ENCODE measurements around the gene SMOC1. TPM values are rescaled to one million over a fixed set of nuclear protein-coding genes. Genes with fewer than 3 reads are reported as not detected.
A peak's percentile ranks its signal among the peaks of the same experiment; 100 is the strongest.

The SMOC1 gene
- total RNA-seq, 1 experiment from 2014 or later = not detected

DNA sequence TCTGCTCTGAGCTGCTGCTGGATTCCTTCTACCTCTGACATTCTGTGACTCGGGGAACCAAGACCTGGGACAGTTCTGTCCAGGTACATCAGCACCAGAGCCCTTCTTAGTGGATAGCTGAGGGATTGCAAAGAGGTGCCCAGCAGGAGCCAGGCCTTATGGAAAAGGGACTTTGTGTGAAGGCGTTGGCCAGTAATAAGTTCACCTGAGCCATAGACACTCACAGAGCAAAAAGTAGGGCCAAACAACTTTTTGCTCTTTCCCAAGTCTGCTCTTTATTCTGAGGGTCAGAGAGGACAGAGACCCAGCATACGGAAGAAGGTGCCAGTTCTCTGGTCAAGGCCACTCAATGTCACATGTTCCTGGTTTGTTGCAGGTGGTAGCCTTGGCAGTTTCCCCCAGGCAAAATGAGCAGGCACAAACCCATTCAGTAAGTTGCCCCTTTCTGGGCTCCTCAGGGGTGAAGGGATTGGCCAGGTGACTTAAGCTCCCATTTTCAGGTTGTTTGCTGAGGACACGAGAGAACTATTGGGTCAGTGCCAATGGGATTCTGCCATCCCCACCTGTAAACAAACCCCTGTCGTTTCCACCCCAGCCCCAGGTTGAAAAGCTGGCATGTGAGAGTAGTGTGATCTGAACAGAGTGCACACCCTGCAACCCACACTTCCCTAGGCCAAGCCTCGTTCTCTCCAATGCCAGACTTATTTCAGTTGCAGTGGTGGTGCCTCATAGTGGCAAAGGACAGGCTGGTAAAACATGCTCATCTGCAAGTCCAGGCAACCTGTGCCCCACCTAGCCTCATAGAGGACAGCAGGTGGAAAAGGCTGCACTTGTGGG, 150.3 kb downstream of the SMOC1 start:
- Histone ChIP-seq H3K4me3 (ENCODE audit: low read length) (no peak overlapping the region), H3F3A (ENCODE audit: low read length, unreplicated experiment) (no peaks in the 10 kb centered on the region), H3K9me3 (ENCODE audit: low read length) (no peaks in the 10 kb centered on the region), H4K20me1 (ENCODE audit: low read length) (no peaks in the 10 kb centered on the region), H3K9me2 (replicated peaks; ENCODE audit: low read length) (no peaks in the 10 kb centered on the region), H3K4me1 (ENCODE audit: insufficient read depth, low read length) (peaks cover 4% of the 10 kb centered on the region; the same call in 1 of the 2 replicates), H2AFZ (ENCODE audit: low read length) (no peak overlapping the region), H3K36me3 (ENCODE audit: low read depth, low read length) (no peaks in the 10 kb centered on the region), H3K9ac (ENCODE audit: low read length) (no peak overlapping the region), H3K4me2 (ENCODE audit: low read length) (no peak overlapping the region), H3K79me2 (ENCODE audit: low read length) (no peaks in the 10 kb centered on the region), H3K27ac (ENCODE audit: low read length) (no peak overlapping the region), H3K27me3 (ENCODE audit: low read length) (peaks cover 53% of the 10 kb centered on the region)
- intact Hi-C loops (cut with micrococcal nuclease) = no loop called here
- DNase-seq = no peak
- CTCF ChIA-PET = interaction anchor here (0.6 to 1.9 kb wide), 4 partner anchors 12 to 211 kb away, joined by 3 to 6 read pairs (median 4); no protein-coding TSS in a partner anchor
- POLR2A ChIA-PET (ENCODE audit: unreplicated experiment) = no interaction called here
- no TSS peak for BruUV-seq (replicated peaks)
- ATAC-seq = peak; percentile 39
- TF ChIP-seq EZH2 (IDR thresholded peaks at IDR 0.05; ENCODE audit: low read length, unreplicated experiment) (no peak), EZH2phosphoT487 (IDR thresholded peaks at IDR 0.05; ENCODE audit: borderline replicate concordance, low read length) (no peak)
- TF ChIP-seq, protein P1, sequence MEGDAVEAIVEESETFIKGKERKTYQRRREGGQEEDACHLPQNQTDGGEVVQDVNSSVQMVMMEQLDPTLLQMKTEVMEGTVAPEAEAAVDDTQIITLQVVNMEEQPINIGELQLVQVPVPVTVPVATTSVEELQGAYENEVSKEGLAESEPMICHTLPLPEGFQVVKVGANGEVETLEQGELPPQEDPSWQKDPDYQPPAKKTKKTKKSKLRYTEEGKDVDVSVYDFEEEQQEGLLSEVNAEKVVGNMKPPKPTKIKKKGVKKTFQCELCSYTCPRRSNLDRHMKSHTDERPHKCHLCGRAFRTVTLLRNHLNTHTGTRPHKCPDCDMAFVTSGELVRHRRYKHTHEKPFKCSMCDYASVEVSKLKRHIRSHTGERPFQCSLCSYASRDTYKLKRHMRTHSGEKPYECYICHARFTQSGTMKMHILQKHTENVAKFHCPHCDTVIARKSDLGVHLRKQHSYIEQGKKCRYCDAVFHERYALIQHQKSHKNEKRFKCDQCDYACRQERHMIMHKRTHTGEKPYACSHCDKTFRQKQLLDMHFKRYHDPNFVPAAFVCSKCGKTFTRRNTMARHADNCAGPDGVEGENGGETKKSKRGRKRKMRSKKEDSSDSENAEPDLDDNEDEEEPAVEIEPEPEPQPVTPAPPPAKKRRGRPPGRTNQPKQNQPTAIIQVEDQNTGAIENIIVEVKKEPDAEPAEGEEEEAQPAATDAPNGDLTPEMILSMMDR (conservative IDR thresholded peaks at IDR 0.05; ENCODE audit: low read depth, low read length) = no peak

- POLR2A ChIA-PET (ENCODE audit: unreplicated experiment) = no interaction called here
- intact Hi-C loops (cut with micrococcal nuclease) = no loop called here
- no peaks in the 10 kb centered on the region for H3K36me3 ChIP-seq (ENCODE audit: low read depth, low read length)
- no peak overlapping the region for H3K4me3 ChIP-seq (ENCODE audit: low read length)
- no peaks in the 10 kb centered on the region for H3F3A ChIP-seq (ENCODE audit: low read length, unreplicated experiment)
- H3K9me2 ChIP-seq (replicated peaks; ENCODE audit: low read length) = no peaks in the 10 kb centered on the region
- no peak overlapping the region for H3K9ac ChIP-seq (ENCODE audit: low read length)
- H3K4me1 ChIP-seq (ENCODE audit: insufficient read depth, low read length) = peaks cover 4% of the 10 kb centered on the region; the same call in 1 of the 2 replicates
- CTCF ChIA-PET = no interaction called here
- H3K4me2 ChIP-seq (ENCODE audit: low read length) = no peak overlapping the region
- TF ChIP-seq, protein P1 (conservative IDR thresholded peaks at IDR 0.05; ENCODE audit: low read depth, low read length) = no peak
- TF ChIP-seq EZH2phosphoT487 (IDR thresholded peaks at IDR 0.05; ENCODE audit: borderline replicate concordance, low read length) = no peak
- no peak for TF ChIP-seq EZH2 (IDR thresholded peaks at IDR 0.05; ENCODE audit: low read length, unreplicated experiment)
- H3K27ac ChIP-seq (ENCODE audit: low read length) = no peak overlapping the region
- H4K20me1 ChIP-seq (ENCODE audit: low read length) = no peaks in the 10 kb centered on the region
- no peak overlapping the region for H2AFZ ChIP-seq (ENCODE audit: low read length)
- no peaks in the 10 kb centered on the region for H3K79me2 ChIP-seq (ENCODE audit: low read length)
- DNase-seq (no peak), ATAC-seq (no peak)
- no TSS peak for BruUV-seq (replicated peaks)
- peaks cover 28% of the 10 kb centered on the region for H3K27me3 ChIP-seq (ENCODE audit: low read length)
- no peaks in the 10 kb centered on the region for H3K9me3 ChIP-seq (ENCODE audit: low read length)
These were observed 152.8 kb downstream of the SMOC1 start for GRCh38 chr14:70032016-70032415.

DNA sequence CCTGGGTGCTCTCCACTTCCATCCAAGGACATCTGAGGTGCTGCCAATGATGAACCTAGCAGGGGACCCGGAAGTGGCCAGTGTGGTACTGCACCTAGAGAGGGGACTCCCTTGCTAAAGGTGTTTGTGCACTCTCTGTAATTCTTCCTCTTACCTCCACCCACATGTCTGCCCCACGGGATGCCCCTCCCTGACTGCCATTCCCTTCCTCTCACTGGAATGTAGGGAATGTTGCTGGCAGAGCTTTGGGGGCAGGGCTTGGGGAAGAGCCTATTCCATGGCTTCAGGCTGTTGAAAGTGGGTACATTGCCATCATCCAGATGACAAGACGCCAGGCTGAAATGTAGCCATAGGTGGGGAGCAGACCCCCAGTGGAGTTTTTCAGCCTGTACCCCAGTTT, 153.2 kb downstream of the SMOC1 start:
- Histone ChIP-seq H3K9me3 (ENCODE audit: low read length) (no peaks in the 10 kb centered on the region), H4K20me1 (ENCODE audit: low read length) (no peaks in the 10 kb centered on the region), H3K9ac (ENCODE audit: low read length) (no peak overlapping the region), H3K27me3 (ENCODE audit: low read length) (peaks cover 25% of the 10 kb centered on the region), H3K36me3 (ENCODE audit: low read depth, low read length) (no peaks in the 10 kb centered on the region), H3F3A (ENCODE audit: low read length, unreplicated experiment) (no peaks in the 10 kb centered on the region), H3K4me1 (ENCODE audit: insufficient read depth, low read length) (peaks cover 4% of the 10 kb centered on the region; the same call in 1 of the 2 replicates), H3K4me3 (ENCODE audit: low read length) (no peak overlapping the region), H3K27ac (ENCODE audit: low read length) (no peak overlapping the region), H3K79me2 (ENCODE audit: low read length) (no peaks in the 10 kb centered on the region), H3K9me2 (replicated peaks; ENCODE audit: low read length) (no peaks in the 10 kb centered on the region), H3K4me2 (ENCODE audit: low read length) (no peak overlapping the region), H2AFZ (ENCODE audit: low read length) (no peak overlapping the region)
- intact Hi-C loops (cut with micrococcal nuclease) = no loop called here
- CTCF ChIA-PET = no interaction called here
- POLR2A ChIA-PET (ENCODE audit: unreplicated experiment) = no interaction called here
- ATAC-seq (no peak), DNase-seq (peak; percentile 26)
- BruUV-seq (replicated peaks) = no TSS peak
- TF ChIP-seq, protein P1 (conservative IDR thresholded peaks at IDR 0.05; ENCODE audit: low read depth, low read length) = no peak
- TF ChIP-seq EZH2phosphoT487 (IDR thresholded peaks at IDR 0.05; ENCODE audit: borderline replicate concordance, low read length) (no peak), EZH2 (IDR thresholded peaks at IDR 0.05; ENCODE audit: low read length, unreplicated experiment) (no peak)

Data from PC-3 (cell line).